GM19193 (cell line): ENCODE results near the gene ARHGAP26.

ENCODE experiments used
- POLR2A ChIP-seq: IDR thresholded peaks from 4 replicates; pipeline ENCODE4 v1.6.1; 2011; ENCODE audit not compliant: insufficient read depth, insufficient read length; ENCODE audit errors: extremely low read depth

The ARHGAP26 gene

DNA sequence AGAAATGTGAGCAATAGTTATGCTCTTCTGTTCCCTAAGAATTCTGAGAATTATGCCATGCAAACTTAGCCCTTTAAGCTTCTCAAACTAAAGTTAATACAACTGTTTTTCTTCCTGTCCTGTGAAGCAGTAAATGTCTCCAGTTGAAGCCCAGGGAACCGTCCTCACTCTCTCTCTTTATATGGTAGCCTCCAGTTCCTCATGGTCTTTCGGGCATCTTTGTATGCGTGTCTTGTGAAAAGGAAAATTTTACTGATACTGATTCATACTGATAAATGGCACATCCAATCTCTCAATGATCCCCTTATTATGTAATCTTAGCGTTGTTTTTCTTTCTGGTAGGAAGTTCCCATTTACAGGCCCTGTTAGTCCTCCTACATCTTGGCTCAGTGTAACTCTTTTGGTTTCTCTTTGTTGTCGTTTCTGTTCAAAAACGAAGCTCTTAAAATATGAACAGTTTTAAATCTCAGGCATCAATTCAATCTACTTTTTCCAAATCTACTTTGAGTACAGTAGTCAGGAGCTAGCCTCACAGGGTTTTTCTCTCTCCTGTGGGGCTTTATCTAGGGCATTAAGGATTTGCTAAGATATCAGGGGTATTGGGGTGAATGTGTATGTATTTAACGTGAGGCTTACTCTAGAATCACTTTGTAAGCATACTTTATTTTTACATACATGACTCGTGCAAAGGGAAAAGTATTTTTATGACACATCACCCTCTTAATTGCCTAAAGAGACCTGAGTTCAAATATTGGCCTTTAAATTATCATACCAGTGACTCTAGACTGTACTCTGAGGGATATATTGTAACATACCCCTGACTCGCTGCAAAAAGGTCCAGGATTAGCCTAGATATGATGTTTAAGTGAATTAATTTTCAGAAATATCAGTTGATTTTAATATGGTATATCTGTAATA is 375.3 kb downstream of the ARHGAP26 start:
- TF ChIP-seq POLR2A = no peak

DNA sequence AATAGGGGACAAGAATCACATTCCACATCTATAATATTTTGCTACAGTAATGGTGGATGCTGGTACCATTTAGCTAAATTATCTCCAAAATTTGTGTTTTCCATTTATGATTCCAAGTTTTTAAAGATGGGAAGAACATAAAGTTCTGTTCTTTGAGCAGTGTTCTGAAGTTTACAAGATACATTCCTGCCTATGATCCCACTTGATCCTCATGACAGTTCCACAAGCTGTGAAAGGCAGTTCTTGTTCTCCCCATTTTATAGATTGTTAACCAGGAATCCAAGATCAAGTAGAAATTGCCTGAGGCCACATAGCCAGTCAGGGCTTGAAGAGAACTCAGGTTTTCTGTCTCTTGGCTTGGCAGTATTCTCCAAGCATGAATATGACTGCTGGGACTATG is 376.0 kb downstream of the ARHGAP26 start:
- TF ChIP-seq POLR2A = no peak

DNA sequence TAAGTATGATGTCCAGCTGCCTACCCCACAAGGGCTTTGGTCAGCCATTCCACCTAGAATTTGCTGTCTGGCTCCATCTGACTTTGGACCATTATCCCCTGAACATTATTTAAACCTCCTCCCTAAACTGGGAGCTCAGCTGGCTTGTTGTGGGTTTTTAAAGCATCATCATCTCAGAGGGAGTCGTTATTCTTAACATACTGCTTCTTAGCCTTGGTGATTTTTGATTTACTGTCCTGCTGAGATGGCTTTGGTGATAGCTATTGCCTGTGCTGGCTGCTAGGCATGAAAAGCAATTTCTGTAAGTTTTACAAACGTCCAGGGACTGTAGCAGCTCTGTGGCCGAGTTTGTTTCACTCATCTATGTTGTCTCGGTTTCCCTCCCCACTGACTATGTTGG is 377.2 kb downstream of the ARHGAP26 start:
- TF ChIP-seq POLR2A = no peak

DNA sequence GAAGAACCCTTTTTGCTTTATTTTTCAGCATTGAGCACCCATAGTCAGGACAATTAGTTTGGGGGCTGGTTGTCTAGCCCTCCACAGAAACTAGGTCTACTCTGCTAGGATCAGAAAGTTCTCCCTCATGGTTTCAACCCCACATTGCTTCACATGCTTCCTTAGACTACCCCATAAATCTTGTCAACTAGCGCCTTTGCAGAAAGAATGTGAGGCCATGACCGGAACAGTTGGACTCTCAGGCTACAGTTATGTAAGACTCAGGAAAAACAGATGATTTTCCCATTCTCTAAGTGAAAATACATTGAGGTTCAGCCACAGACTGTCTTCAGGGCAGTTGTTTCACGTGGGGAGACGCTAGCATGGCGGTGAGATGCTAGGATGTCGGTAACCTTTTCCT is 377.7 kb downstream of the ARHGAP26 start:
- TF ChIP-seq POLR2A = no peak

DNA sequence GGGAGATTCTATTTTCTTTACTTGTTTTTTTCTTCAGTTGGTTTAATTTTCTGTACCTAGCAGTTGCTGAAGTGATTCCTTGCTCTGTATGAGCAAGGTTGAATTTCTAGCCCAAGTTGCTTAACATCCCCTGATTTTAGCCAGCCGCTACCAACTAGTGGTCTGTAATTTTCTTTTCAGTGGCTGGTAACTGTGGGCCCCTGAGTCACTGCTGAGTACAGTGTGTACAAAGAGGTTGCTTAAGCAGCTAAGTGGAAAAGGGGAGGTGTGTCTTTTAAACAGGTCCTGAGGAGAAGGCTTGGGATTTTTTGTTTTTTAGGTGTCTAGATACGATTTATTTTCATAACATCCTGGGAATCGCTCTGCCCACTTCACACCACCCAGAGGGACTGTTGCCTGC is 378.6 kb downstream of the ARHGAP26 start:
- TF ChIP-seq POLR2A = no peak

DNA sequence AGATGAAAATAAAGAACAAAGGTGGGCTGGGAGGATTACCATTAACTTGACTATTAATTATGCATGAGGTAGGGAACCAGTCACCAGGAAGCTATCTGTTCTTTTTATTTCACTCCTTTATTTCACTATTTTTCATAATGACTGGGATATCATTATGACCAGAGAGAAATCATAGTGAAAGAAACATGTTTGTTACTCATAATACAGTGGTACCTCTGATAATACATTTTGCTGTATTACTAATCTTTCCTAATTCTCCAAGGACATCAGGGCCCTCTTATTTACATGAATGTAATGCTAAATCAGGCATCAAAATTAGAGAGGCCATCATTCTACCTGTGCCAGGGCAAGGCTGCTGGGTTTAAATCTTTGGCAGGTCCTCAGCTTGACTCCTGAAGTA is 379.6 kb downstream of the ARHGAP26 start:
- TF ChIP-seq POLR2A = no peak

DNA sequence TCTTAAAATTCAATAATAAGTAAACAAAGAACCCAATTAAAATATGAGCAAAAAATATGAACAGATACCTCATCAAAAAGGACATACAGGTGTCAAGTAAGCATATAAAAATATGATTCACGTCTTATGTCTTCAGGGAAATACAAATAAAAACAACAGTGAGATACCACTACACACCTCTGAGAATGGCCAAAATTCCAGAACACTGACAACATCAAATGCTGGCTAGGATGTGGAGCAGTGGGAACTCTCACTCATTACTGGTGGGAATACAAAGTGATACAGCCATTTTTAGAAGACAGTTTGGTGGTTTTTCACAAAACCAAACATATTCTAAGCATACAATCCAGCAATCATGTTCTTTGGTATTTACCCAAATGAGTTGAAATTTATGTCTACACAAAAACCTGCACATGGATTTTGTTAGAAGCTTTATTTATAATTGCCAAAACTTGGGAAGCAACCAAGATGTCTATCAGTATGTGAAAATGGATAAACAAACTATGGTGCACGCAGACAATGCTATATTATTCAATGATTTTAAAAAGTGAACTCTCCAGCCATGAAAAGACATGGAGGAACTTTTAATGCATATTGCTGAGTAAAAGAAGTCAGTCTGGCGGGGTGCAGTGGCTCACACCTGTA is 381.0 kb downstream of the ARHGAP26 start:
- TF ChIP-seq POLR2A = no peak

DNA sequence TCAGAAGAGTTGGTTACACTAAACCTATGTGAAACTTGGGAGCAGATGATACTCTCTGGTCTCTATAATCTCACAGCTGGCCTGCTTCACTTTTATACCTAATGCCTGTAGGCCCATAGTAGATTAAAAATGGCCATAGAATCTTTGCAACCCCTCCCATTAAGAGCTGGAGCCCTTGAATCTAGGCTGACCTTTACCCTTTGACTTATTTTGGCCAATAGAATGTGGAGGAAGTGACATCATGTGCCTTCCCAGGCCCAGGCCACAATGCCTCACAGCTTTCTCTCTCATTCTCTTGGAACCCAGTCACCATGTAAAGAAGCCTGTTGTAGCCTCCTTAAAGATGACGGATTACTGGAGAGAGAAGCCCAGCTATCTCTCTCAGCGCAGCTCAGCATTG is 382.3 kb downstream of the ARHGAP26 start:
- no peak for TF ChIP-seq POLR2A

DNA sequence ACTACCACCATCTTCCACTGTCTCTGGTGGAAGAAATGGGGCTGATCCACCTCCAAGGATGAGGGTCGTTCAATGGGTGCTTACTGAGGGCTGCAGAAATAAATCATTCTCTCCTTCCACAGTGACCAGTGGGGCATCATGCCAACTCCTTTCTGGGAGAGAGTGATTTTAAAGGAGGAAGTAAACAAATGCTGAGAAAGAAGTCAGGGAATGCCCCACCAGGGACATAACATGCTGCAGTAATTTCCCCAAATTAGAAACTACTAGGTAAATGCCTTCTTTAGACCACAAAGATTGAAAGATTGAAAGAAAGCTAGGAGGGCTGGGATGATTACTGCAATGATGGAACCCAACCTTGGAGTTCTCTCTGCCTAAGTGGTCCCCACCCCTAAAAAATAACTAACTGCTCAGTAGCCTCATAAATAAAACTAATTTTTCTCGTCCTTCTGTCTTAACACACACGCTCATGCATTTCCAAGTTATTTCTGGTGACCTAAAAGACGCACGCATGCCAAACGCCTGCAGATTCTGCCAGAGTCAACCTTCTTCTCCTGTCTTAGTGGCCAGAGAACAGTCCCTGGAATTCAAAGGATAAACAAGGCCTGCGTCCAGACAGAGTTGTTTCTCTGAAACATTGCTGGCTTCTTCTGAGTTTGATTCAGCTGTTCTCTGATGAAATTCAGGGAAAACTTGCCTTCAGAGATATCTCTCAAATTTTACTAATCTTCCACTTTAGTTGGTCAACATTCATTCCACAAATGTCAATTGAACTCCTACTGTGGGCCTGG is 383.3 kb downstream of the ARHGAP26 start:
- no peak for TF ChIP-seq POLR2A

DNA sequence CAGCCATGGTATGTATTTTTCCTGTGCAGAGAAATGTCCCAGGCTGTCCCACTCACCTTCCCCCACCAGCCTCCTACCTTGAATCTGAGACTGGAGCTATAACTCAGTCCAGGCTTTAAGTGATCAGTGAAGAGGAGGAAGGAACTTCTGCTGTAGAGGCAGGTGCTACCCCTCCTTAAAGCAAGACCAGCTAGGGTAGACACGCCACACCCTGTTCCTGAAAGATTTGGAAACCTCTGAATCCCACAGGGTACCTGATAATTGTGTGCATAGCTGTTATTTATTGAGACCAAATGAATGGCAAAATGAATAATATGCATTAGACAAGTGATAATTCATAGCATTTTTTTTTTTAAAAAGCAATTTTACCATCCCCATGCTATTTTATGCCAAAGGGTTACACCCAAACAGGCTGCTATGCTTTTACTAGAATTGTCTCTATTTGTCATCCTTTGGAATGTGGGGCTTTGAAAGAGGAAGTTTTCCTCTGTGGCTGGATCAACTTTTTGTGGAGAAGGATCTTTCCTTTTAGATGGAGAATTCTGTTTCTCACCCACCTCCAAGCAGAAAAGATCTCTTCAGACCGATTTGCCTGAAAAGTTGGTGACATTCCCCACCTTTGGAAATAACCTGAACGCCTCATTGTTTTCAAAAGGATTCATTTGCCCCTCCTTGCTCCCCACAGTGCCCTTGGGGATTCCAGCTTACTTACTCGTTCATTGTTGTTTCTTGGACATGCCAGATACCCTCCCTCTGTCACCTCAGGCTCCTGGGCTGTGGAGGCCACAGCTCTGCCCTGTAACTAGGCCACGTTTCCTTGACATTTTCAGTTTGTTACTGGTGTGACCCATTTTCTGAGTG is 384.6 kb downstream of the ARHGAP26 start:
- no peak for TF ChIP-seq POLR2A

DNA sequence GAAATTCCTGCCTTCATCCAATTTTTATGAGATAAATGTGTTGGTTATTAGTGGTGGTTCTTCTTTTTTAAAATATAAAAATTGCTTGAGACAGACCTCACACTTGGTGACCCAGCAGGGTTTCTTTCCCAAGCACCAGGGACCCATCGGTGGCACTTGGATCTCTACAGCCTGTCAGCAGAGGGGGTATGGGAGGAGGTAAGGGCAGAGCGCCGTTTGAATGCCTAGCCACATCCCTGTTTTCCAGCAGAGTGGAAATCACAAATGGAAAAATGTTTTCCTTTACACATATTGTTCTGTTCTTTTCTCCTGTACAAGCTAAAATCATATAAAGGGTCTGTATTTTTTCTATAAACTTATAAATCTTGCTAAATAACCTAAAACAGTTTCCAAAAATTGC is 385.3 kb downstream of the ARHGAP26 start:
- TF ChIP-seq POLR2A = no peak

DNA sequence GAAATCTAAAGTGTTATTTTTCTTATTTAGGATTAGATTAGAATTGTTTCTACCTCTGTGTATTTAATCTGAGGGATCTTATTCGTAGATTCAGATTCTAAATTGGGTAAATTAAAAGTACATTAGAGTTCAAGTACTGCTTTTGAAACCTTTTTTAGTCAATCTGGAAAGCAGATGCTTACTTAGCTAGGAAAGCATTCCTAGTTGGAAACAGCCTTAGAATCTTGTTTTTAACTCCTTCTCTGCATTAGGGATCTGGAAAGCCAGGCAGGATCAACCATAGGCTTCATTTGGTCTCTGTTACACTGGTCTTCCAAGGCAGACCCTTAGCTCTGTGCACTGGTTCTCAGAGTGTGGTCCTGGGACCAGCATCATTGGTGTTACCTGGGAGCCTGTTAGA is 385.9 kb downstream of the ARHGAP26 start:
- no peak for TF ChIP-seq POLR2A

DNA sequence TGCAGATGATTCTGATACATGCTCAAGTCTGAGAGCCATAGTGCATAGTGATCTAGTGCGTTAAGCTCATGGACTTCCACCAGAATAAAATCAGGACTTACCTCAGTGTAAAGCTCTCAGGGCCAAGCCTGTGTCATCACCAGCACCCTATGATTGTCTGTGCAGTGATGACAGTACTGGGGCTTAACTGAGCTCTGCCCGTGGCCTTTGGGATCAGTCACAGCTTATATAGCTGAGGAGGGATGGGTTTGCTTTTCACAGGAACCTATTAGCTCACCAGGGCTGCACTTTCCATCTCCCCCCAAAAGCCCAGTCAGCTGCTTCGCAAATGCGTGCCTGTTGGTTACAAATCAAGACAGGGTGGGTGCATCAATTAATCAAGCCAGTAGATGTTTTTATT is 386.4 kb downstream of the ARHGAP26 start:
- no peak for TF ChIP-seq POLR2A

DNA sequence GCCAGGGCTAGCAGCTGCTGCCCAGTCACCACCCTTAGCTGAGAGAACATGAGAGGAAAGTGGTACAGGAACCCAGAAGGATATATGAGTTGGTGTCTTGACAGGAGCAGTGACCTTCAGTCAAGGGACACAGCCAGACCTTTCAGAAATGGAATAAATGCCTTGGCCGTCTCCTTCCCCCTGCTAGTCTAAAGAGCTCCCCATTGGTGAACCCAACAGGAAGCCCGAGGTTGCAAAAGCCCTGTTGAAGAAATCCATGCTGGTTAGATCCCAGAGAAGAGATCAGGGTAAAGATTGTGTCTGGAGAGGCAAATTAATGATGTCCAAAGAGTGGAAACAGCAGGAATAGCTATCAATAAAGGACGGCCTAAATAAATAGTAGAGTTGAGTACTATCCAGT is 388.9 kb downstream of the ARHGAP26 start:
- TF ChIP-seq POLR2A = no peak
